CD4-positive, alpha-beta T cell treated with Interleukin-2 at 100 ng/mL for 4 hours (primary cell): ENCODE results near the gene SAG.
A peak's percentile ranks its signal among the peaks of the same experiment; 100 is the strongest.

ENCODE experiments used
- DNase-seq: peaks from one replicate; pipeline ENCODE4 v3.0.0-alpha.2; 2020; ENCODE audit warnings: low spot score

SAG gene

DNA sequence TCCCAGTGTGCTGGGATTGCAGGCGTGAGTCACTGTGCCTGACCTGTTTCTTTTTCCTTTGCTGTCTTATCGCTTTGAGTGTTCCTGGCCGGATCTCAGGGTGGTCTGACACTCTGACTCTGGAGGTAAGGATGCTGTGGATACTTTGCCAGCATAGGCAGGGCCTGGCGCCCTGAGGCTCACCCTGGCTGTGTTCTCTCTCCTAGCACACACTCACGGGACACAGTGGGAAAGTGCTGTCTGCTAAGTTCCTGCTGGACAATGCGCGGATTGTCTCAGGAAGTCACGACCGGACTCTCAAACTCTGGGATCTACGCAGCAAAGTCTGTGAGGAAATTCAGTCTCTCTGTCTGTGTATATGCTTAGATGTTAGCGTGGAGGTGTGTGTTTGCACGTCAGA is 18.0 kb upstream of the SAG start:
- no peak for DNase-seq

DNA sequence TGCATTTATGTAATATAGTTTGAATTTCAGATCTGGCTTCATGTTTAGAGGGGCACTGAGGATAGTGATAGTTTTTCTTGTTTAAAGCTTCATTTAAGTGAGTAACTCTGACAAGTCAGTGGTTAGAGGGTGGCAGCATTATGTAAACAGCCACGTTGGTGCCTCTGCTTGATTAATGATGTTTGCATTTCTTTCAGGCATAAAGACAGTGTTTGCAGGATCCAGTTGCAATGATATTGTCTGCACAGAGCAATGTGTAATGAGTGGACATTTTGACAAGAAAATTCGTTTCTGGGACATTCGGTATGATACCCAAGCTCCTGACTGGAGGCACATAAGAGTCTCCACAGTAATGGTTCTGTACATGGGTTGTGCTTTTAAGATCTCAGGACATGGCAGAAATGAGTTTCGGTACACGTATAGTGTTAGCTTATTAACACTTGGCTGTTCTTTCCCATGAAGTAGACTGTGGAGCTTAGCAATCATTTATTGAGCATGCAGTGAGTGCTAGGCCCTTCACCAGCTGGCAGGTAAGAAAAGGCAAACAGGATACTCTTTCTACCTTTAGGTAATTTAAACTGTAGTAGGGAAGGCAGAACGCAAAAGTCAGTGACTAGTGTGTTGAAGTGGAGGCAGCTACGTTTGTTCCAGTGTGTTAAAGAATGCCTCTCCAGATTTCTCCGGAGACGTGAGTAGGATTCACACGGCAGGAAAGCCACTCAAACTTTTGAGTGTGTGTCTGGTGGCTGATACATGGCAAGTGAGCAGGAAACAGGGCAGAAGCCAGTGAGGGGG is 17.4 kb upstream of the SAG start:
- DNase-seq = no peak

DNA sequence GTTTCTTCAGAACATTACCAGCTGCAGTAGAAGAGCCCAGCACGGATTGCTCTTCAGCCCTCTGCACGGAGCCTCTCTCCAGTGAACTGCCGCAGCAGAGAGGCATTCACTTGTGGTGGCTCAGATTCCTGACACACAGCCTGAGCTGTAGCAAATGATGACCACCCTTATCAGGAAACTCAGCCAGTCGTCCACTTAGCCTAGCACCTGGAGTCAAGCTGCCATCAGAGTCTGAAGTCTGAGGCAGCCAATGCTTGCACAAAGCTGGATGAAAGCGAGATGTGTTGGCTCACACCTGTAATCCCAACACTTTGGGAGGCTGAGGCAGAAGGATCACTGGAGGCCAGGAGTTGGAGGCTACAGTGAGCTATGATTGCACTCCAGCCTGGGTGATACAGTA is 11.7 kb upstream of the SAG start:
- DNase-seq = no peak

DNA sequence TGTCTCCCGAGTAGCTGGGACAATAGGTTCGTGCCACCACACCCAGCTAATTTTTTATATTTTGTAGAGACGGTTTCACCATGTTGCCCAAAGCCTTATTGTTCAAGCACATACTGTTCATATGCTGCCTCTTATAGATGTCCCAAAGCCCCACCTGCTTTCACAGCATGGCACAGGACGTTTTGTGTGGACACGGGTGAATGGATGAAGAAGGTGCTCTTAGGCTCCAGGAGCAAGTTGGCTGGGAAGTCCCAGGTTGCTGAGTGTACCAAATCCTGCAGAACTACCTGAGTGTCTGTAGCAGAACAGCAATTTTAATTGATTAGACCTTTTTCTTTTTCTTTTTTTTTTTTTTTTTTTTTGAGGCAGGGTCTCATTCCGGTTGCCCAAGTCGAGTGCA is 10.5 kb upstream of the SAG start:
- DNase-seq = no peak

DNA sequence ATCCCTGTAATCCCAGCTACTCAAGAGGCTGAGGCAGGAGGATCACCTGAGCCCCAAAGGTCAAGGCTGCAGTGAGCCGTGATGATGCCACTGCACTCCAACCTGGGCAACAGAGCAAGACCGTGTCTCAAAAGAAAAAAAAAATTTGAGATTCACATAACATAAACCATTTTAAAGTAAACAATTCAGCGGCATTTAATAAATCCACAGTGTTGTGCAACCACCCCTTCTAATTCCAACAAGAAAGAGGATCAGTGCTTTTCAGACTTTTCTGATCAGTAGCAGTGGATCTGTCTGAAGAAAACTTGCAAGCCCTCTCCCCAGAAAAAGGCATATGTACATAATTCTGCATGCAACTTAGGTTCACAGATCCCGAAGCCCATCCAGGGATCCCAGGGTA is 7.2 kb upstream of the SAG start:
- DNase-seq = no peak

DNA sequence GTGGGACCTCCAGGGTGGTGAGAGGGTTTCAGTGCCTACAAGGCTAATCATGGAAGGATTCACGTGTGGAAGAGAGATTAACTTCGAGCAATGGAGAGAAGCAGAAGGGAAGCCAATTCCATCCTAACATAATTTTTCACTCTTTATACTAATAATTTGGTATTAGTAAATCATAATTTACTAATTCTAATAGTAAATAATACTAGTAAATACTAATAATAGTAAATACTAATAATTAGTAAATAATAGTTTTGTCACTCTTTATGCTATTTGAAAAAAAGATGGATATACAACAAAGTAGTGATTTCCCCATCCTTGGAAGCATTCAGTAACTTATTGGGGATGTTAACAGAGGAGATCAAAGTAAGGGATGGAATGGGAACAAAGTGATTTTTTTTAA is 6.4 kb upstream of the SAG start:
- no peak for DNase-seq

DNA sequence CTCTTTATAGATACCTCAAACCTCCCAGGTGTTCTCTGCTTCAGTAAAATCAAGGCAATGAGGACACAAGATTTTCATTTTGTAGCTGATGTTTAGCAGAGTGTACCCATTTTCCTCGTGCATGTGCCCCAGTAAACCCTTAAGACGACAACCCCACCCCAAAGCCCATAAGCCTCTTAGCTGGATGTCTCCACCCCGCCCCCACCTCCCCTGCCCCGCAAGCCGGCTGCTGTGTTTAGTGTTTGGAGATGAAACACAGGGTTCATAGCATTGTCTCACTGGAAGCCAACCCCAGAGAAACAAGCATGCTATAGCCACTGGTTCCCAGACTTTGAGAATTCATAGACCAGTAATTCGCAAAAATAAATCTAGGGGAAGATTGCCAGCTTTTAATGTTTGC is 5.8 kb upstream of the SAG start:
- DNase-seq = no peak

DNA sequence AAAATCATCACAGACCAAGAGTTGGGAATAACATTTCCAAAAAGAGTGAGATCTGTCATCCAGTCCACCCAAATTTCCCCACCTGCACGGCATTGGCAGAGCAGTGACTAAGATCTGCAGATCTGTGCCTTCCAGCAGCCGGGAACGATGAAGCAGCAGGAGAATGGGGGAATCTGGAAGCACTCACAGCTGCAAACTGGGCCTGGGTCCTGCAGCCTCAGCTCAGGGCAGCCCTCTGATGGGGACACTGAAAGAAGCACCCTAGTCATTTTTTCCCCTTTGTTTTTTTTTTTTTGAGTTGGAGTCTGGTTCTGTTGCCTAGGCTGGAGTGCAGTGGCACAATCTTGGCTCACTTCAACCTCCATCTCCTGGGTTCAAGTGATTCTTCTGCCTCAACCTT is 4.4 kb upstream of the SAG start:
- DNase-seq = no peak

DNA sequence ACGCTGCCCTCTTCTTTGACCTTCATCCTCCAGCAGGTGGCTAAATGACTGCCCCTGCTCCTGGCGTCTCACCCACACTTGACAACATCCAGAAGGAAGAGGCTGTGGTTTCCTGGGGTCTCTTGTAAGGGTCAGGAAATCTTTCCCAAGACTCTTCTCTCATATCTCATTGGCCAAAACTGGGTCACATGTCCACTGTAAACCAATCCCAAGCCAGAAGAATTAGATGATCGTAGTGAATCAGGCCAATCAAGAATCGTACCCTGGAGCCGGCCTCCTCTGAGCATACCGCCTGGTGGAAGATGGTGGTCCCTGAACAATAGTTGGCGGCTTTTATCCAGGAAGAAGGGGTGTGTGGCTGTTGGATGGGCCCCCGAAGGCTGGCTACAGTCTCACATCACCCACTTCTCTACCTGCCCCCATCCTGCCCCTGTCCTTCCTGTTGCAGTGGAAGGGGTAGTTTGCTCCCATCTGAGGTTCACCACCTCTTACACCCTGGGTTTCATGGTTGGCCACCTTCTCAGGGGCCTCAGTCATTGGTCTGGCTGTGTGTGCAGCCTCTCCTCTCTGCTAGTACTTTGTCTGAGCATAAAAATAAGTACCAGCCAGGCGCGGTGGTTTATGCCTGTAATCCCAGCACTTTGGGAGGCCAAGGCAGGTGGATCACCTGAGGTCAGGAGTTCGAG is 3.8 kb downstream of the SAG start:
- no peak for DNase-seq

DNA sequence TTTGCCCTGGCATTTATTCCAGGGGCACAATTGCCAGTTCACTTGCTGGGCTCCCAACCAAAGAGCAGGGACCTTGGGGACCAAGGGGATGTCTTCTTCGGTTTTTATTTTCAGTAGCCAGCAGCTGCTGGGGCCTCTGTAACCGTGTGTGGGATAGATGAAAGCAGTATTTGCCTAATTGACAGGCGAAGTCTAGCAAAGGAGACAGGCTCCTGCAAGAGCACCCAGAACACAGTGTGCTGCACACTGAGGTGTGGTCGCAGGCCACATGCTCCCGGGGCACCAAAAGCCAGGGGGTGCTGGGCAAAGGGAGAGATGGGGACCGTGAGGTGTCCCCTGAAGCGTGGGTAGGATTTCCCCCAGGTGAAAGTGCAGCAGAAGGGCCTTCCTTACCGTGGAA is 5.3 kb downstream of the SAG start:
- DNase-seq = no peak

DNA sequence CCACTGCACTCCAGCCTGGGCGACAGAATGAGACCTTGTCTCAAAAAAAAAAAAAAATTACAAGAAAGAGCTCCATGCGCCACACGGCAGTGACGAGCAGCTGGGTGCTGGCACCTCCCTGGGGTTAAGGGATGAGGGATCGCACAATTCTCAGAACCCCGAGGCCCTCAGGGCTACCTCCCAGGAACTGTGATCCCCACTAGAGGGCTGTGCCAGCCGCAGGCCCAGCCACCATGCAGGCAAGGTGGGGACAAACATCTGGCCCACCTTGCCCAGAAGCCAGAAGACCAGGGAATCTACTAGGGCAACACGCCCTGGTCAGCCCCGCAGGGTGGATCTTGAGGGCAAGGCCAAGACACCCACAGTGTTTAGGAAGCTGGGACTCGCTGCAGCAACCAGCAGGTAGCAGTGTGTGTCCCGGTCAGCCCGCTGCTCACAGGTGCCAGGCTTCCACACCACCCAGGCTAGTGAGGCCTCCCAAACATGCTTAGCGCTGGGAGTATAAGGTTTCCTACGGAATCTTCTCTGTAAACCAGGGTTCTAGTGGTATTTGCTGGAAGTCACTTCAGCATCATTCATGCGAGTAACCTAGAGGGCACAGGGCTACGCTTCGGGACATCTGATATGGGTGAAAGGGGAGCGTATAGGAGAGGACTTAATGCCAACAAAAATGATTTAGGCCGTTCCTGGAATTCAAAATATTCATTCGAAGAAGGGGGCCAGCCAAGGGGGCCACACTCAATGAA is 6.7 kb downstream of the SAG start:
- no peak for DNase-seq

DNA sequence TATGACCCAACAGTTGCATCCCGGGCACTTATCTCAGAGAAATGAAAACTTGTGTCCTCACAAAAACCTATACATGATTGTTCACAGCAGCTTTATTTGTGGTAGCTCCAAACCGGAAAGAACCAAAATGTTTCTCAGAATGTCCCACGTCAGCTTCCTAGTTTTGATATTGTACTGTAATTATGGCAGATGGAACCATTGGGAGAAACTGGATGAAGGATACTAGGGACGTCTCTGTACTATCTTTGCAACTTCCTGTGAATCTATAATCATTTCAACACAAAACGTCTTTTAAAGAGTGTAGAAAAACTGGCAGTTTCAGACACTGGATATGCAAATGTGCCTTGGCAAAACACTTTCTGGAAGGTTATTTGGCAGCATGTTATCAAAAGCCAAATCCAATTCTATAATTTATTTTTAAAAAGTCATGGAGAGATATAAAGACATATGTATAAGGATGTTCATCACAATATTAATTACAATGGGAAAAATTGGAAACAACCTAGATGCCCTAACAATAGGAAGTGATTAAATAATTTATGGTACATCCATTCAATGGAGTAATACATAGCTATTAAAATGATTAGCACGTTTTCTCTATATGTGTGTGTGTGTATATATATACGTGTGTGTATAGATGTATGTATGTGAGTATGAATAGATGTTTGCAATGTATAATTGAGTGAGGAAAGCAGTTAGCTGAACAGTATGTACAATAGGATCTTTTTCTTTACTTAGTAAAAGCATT is 9.8 kb downstream of the SAG start:
- DNase-seq = no peak

DNA sequence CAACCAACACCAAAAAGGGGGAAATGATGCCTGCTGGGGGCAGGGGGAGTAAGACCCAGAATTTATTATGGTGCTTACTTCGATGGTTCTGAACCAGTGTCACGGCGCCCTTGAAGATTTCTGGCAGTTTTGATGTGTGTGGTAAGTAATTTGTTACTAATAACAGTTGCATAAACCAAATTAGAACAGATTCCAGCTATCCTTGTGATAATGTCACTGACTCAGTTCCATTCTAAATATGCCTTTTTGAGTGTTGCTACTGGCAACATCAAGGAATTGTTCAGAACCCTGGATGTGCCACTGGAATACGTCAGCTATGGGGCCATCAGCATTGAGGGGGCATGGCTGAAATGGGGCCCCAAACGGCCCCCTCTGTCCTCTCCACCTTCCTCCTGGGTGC is 11.6 kb downstream of the SAG start:
- DNase-seq = no peak

DNA sequence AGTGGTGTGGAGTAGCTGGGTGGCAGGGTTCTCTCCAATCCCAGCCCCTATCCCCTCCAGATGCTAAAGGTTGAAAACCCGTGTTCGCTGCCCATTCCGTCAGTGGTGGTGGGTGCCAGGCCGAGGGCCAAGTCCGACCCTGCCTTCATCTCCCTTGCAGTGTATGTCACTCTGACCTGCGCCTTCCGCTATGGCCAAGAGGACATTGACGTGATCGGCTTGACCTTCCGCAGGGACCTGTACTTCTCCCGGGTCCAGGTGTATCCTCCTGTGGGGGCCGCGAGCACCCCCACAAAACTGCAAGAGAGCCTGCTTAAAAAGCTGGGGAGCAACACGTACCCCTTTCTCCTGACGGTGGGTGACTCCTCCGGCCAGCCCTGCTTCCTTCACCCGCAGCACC is 12.9 kb downstream of the SAG start:
- no peak for DNase-seq

DNA sequence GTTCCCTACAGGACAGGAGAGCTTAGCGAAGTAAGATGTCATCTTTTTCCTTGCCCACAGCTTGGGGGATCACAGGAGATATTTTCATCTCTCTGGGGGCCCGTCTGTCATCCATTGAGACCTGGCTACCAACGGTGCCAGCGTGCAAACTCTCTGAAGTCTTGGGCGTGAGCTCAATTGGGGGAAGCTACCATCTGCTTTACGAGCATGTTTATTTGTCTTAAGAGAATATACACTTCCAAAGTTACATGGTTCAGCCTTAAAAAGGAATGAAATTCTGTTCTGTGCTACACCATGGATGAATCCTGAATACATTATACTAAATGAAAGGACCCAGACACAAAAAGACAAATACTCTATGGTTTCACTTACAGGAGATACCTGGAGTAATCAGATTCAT is 13.6 kb downstream of the SAG start:
- no peak for DNase-seq

DNA sequence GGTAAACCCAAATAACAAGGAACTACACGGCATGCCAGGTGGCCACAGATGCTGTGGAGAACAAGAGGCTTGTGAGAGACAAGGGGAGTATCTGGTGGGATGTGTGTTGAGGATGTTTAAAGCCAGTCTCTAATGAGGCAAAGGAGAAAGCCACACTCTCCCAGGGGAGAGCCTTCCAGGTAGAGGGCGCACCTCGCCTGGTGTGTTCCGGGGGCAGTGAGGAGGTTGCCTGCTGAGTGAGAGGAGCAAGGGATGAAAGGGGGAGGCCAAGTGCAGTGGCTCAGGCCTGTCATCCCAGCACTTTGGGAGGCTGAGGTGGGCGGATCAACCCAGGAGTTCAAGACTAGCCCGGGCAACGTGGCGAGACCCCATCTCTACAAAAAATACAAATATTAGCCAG is 16.2 kb downstream of the SAG start:
- DNase-seq = no peak

DNA sequence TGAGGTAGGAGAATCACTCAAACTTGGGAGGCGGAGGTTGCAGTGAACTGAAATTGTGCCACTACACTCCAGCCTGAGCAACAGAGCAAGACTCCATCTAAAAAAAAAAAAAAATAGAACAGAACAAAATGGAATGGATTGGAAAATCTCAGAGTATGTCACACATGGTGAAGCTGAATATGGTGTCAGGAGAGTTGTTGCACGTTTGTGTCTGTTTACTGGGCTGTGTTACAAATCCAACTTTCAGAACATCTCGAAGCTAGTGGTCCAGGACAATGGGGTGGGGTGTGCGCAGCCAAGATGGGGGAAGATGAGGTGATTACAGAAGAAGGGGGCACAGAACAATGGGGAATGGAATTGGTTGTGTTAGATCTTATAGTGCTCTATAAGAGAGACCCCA is 17.6 kb downstream of the SAG start:
- no peak for DNase-seq

DNA sequence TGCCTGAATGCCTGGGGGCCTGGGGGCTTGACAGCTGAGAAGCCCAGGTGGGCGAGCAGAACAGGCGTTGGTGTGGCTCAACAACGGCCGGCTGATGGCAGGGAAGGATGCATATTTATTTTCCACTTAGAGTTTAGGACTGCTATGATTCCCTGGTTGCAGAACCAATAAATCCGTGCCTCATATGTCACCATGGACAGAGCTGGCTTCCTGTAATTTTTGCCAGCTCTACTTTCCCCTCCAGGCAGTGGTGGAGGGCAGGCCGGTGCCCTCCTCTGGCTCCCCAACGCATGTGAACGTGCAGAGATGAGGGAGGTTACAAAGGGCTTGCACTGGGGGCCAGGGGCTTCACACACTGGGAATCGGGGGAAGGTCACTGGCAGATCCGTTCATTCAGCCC is 18.2 kb downstream of the SAG start:
- DNase-seq = no peak

DNA sequence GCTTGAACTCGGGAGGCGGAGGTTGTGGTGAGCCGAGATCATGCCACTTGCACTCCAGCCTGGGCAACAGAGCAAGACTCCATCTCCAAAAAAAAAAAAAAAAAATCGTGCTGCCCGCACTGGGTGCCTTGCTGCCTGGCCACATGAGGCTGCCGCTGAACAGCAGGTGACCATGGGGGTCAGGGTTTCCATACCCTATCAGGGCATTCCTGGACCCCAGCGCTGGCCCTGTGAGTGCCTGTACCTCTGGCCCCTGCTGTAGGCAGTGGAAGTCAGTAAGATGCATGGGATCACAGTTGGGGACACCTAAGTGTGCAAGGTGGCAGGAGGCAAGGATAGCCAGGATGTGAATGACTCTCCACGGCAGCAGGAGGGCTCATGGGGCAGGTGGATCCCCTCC is 18.9 kb downstream of the SAG start:
- no peak for DNase-seq

DNA sequence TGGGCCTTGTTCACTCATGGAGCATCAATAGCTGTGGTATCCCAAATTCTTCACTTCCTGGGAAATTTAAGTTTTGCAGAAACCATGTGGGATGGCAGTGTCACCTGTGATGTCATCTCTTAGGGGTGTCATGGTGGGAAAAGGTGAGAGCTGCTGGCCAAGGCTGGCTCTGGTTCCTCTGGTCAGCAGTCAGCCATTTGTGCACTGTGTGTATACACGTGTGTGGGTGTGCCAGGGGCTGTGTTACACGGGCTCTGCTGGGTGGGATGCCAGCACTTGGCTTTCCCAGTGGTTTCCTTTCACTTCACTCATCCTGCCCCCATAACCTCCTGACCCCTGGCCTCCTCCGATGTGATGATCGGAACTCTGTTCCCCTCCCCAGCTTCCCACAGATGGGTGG is 21.3 kb downstream of the SAG start:
- no peak for DNase-seq

DNA sequence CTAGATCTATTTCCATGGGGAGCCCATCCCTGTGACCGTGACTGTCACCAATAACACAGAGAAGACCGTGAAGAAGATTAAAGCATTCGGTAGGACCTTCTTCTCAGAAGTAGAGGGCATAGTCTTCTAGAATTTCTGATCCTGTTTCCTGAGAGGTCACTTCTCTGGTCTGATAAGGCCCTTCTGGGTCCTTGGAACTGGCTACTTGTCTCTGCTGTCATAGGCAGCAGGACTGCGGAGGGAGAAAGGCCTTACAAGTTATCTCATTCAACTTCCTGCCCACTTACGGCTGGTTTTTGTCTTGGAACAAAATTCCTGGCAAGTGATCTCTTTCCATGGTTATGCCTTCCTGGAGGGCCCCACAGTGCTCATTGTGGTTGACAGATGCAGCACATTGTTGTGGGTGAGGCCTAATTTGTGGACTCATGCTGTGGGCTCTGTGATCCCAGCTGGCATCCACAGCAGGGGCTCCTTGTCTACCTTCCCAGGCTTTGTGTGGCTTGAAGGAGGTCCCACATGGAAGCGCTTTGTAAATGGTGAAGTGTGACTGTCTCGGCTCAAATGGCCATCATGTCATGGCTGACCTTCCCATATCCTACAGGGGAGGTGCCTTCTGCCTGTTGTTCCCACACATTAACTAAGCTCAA is 22.0 kb downstream of the SAG start:
- DNase-seq = no peak

DNA sequence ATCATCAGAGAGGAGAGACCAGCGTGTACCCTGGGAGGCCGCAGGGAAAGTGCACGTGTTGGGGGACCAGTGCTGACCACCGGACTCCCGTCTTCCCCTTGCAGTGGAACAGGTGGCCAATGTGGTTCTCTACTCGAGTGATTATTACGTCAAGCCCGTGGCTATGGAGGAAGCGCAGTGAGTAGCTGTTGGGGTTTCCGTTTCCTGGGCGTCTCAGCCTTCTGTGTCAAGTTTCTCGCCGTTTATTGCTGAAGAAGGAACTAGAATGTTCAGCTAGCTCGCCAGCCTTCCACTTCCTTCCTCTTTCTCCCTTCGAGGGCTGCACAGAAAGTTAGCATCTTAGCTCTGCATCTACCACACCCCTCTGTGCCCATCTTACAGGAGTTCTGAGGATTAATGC is 23.9 kb downstream of the SAG start:
- DNase-seq = peak; percentile 87
